Measurements from ENCODE around the gene NLRC3.

DNA sequence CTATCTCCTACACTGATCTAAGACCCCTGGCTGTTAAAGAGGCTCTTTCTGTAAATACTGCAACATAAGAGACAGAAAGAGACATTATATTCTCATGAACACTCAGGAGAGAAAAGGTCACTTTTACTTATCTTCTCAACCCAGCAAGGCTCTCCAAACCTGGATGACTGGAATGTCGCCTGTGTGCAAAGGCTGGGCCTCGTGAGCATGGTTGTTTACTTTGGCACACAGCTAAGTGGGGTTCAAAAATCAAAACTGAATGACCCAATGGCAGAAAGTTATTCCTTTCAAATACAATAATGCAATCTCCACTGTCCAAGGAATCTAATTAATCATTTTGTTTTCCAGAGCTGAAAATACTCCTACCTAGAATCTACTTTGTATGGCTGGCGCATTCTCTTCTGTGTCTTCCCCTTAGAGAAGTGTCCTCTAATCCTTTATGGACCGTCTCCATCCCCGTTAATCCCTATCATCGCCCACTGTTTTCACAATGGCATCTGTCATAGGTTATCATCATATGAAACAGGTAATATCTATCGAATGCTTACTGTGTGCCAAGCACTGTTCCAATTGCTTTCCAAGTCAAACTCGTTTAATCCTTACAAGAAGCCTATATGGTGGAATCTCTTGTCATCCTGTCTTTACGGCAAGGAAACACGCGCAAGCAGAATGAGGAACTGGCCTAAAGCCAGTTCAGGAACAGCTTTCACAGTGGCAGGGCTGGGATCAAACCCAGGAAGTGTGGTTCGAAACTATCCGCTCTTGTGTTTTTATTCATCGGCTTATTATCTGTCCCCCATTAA is 32.9 kb upstream of the NLRC3 start:
- TF ChIP-seq TCF12 (IDR thresholded peaks at IDR 0.05; ENCODE audit: low read depth) (no peak), EP300 (IDR thresholded peaks at IDR 0.05; ENCODE audit: borderline replicate concordance) (no peak), YY1 (IDR thresholded peaks at IDR 0.05; ENCODE audit: low read depth) (no peak), RAD21 (IDR thresholded peaks at IDR 0.05; ENCODE audit: low read depth) (no peak), EGR1 (IDR thresholded peaks at IDR 0.05) (no peak), ZBTB7A (IDR thresholded peaks at IDR 0.05; ENCODE audit: low read depth) (no peak), FOXM1 (IDR thresholded peaks at IDR 0.05; ENCODE audit: borderline replicate concordance, low read depth) (no peak)
- TF ChIP-seq, protein P1, sequence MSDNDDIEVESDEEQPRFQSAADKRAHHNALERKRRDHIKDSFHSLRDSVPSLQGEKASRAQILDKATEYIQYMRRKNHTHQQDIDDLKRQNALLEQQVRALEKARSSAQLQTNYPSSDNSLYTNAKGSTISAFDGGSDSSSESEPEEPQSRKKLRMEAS (IDR thresholded peaks at IDR 0.05): no peak
